ENCODE data around the gene MAGEC3.

- no peak for TF ChIP-seq GATA3 (IDR thresholded peaks at IDR 0.05; ENCODE audit: low read depth, low read length)
- no peak for TF ChIP-seq GATA2 (IDR thresholded peaks at IDR 0.05; ENCODE audit: low read depth, low read length)
Measured at GRCh38 chrX:141815904-141816303, 22.2 kb upstream of the MAGEC3 start.
